Stomach (tissue), 4 donors: ENCODE measurements around the gene TCF7.

Source experiments
- EP300 ChIP-seq: sonication (generic); formaldehyde crosslinking; IDR thresholded peaks from one replicate; pipeline ENCODE4 v1.6.1; 2017; ENCODE audit warnings: antibody characterized with exemption
- POLR2A ChIP-seq, 4 donors: fragments of 450-650 bp; IDR thresholded peaks; one replicate each; pipeline ENCODE4 v1.6.1; 2016; ENCODE audit warnings: antibody characterized with exemption in 4 of 4, control low read depth in 2 of 4, mild to moderate bottlenecking in 1 of 4, moderate library complexity in 1 of 4
- TF ChIP-seq, protein P1 (sequence below), 7 experiments: fragments of 450-650 bp in 4 of 7; fragments of 200-600 bp in 3 of 7; sonication (generic) in 3 of 7; IDR thresholded peaks; one replicate each; pipeline ENCODE4 v1.5.1; 2016 to 2019; ENCODE audit warnings: antibody characterized with exemption in 7 of 7, control low read depth in 2 of 7, mild to moderate bottlenecking in 1 of 7

DNA sequence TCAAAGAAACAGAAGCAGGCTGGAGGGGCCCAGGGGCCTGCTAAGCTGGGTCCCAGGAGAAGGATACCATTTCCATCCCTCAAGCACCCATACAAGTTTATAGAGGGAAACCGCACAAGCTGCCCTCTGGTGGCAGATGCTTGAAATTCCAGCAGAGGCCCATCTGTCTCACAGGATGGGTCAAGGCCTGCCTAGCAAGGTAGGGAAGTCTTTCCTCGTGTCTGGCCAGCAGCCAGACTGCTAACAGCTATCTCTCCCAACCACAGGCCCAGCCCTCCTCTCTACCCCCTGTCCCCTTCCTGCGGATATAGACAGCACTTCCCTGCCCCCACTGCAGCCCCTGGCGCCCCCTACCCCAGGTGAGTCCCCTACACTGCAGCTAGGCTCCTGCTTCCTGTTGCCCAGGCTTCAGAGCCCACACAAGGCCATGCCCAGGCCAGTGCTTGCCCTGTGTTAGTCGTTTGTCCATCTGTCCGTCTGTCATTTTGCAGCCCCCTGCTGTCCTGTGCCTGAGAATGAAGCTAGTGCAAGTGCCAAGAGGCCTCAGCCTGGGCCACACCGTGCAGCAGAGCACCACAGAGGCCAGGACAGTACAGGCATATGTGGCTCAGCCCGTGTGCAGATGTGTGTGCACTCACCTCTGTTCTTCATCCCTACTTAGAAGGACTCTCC, 26.2 kb downstream of the TCF7 start:
- no peak for TF ChIP-seq POLR2A (IDR thresholded peaks at IDR 0.05)
- TF ChIP-seq, protein P1, sequence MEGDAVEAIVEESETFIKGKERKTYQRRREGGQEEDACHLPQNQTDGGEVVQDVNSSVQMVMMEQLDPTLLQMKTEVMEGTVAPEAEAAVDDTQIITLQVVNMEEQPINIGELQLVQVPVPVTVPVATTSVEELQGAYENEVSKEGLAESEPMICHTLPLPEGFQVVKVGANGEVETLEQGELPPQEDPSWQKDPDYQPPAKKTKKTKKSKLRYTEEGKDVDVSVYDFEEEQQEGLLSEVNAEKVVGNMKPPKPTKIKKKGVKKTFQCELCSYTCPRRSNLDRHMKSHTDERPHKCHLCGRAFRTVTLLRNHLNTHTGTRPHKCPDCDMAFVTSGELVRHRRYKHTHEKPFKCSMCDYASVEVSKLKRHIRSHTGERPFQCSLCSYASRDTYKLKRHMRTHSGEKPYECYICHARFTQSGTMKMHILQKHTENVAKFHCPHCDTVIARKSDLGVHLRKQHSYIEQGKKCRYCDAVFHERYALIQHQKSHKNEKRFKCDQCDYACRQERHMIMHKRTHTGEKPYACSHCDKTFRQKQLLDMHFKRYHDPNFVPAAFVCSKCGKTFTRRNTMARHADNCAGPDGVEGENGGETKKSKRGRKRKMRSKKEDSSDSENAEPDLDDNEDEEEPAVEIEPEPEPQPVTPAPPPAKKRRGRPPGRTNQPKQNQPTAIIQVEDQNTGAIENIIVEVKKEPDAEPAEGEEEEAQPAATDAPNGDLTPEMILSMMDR (IDR thresholded peaks at IDR 0.05), result peak in 5 of 7 experiments; percentile 50 to 81 (median 65)
- TF ChIP-seq EP300, result no peak
